OCI-LY7 (cell line): ENCODE measurements around the gene KCNJ11.

Experiments
- CTCF ChIP-seq: fragments of 200-600 bp; sonication (generic); conservative IDR thresholded peaks from 2 replicates; pipeline ENCODE4 v1.5.1; 2014; ENCODE audit warnings: mild to moderate bottlenecking, antibody characterized with exemption, low read length, moderate library complexity, mixed read lengths
- EZH2phosphoT487 ChIP-seq: fragments of 200-600 bp; sonication (generic); IDR thresholded peaks from 2 replicates; pipeline ENCODE4 v1.6.1; 2018; ENCODE audit warnings: low read depth, borderline replicate concordance, mild to moderate bottlenecking, mixed run types, antibody characterized with exemption, low read length, moderate library complexity, mixed read lengths

DNA sequence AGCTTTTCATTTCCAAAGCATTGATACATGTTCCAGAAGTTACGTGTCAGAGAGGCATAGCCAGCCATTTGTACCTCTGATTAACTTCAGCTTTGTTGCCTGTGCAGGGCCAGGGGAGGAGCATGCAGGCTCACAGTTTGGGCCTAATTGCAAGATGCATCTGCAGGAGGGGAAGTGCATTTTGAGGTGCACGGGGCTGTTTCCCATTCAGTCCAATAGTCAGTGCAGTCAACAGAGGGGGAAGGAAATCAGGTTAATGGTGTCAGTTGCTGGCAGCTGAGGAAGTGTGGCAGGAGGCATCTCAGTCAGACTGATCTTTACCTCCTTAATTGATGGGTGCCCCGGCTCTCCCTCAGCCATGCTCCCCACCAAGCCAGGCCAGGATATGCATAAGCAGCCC lies 48.9 kb upstream of the KCNJ11 start:
- no peak for TF ChIP-seq CTCF
- no peak for TF ChIP-seq EZH2phosphoT487
